Caco-2 (cell line): ENCODE results near the gene CEP41. TPM values are rescaled to one million over a fixed set of nuclear protein-coding genes. Genes with fewer than 3 reads are reported as not detected.
"Not testable (repeated sequence)": the region's sequence is repeated elsewhere in the genome, so short reads cannot be mapped to it uniquely, and the experiment has no call there.

Source experiments
- BruUV-seq: library from RNA; stranded (reverse); fragments of 400-500 nt; replicated peaks from 2 replicates; lab custom pipeline; 2021; lab: Mats Ljungman, UMichigan
- CTCF ChIA-PET: fragments of 300-600 bp; sonication (Branson Sonifier 250); formaldehyde crosslinking; loops from one replicate; lab custom pipeline; 2022; ENCODE audit warnings: antibody characterized with exemption; lab: Charles Lee
- POLR2A ChIA-PET: fragments of 300-600 bp; sonication (Branson Sonifier 250); formaldehyde crosslinking; loops from one replicate; lab custom pipeline; 2022; ENCODE audit warnings: antibody characterized with exemption; lab: Charles Lee
- DNase-seq, 2 experiments: peaks; one replicate each; pipeline versions ENCODE4 v3.0.0 to v3.0.0-alpha.2; 2020 to 2022
- H3K27me3 ChIP-seq: replicated peaks from 2 replicates; pipeline ENCODE4 v1.6.0; 2011; ENCODE audit warnings: low read length; ENCODE audit not compliant: control insufficient read depth, insufficient read depth
- H3K36me3 ChIP-seq: 2 replicates; pipeline ENCODE4 v1.5.1; 2011; ENCODE audit warnings: low read length; ENCODE audit not compliant: control insufficient read depth, insufficient read depth
- H3K4me1 ChIP-seq: fragments of 250-450 bp; sonication (Bioruptor Pico); 2 replicates; pipeline ENCODE4 v1.5.1; 2020; ENCODE audit warnings: mild to moderate bottlenecking
- H3K4me3 ChIP-seq: 2 replicates; pipeline ENCODE4 v1.5.1; 2011; ENCODE audit warnings: low read depth, mild to moderate bottlenecking, control low read depth, low read length
- H3K9me3 ChIP-seq: fragments of 250-450 bp; sonication (Bioruptor Pico); 2 replicates; pipeline ENCODE4 v1.5.1; 2020; ENCODE audit warnings: mild to moderate bottlenecking, moderate library complexity
- H3K27ac Mint-ChIP-seq: one replicate; pipeline ENCODE4 v1.8.0; 2022; ENCODE audit warnings: mixed read lengths; ENCODE audit not compliant: unreplicated experiment
- H3K27me3 Mint-ChIP-seq: one replicate; pipeline ENCODE4 v1.8.0; 2022; ENCODE audit warnings: mixed read lengths; ENCODE audit not compliant: insufficient read depth, unreplicated experiment
- H3K36me3 Mint-ChIP-seq: one replicate; pipeline ENCODE4 v1.8.0; 2022; ENCODE audit warnings: mild to moderate bottlenecking, mixed read lengths; ENCODE audit not compliant: insufficient read depth, unreplicated experiment
- H3K4me1 Mint-ChIP-seq: one replicate; pipeline ENCODE4 v1.8.0; 2022; ENCODE audit warnings: low read depth, mixed read lengths; ENCODE audit not compliant: unreplicated experiment
- H3K4me3 Mint-ChIP-seq: one replicate; pipeline ENCODE4 v1.8.0; 2022; ENCODE audit warnings: mild to moderate bottlenecking, moderate library complexity, mixed read lengths; ENCODE audit not compliant: unreplicated experiment
- H3K9me3 Mint-ChIP-seq: one replicate; pipeline ENCODE4 v1.8.0; 2022; ENCODE audit warnings: mixed read lengths; ENCODE audit not compliant: unreplicated experiment
- CTCF ChIP-seq, 2 experiments: fragments of 200-600 bp in 1 of 2; IDR thresholded peaks; 1 replicate in 1 of 2; 2 replicates in 1 of 2; pipeline versions ENCODE4 v1.5.1 to v1.8.0; 2011 to 2022; ENCODE audit warnings: antibody characterized with exemption in 1 of 2, control low read depth in 1 of 2, inconsistent platforms in 1 of 2, low read depth in 1 of 2, low read length in 1 of 2, mild to moderate bottlenecking in 1 of 2, moderate library complexity in 1 of 2; ENCODE audit not compliant: insufficient read depth in 1 of 2, severe bottlenecking in 1 of 2, unreplicated experiment in 1 of 2
- intact Hi-C: fragments of 100-400 bp; cut with micrococcal nuclease; formaldehyde crosslinking; loops from one replicate; pipeline ENCODE4 v1.10.0; 2022; ENCODE audit not compliant: unreplicated experiment
- total RNA-seq: library from RNA; stranded (reverse); gene quantifications from 2 replicates; pipeline ENCODE4 v1.2.3, GENCODE V29; 2022

The CEP41 gene
- total RNA-seq, 1 experiment from 2014 or later = 14.9 TPM

GRCh38 chr7:130458257-130458656 lies 17.4 kb upstream of the CEP41 start:
- POLR2A ChIA-PET = no interaction called here
- H3K27me3 Mint-ChIP-seq = no peaks in the 10 kb centered on the region
- no TSS peak for BruUV-seq

GRCh38 chr7:130454959-130455358 lies 14.1 kb upstream of the CEP41 start:
- H3K27me3 Mint-ChIP-seq = no peaks in the 10 kb centered on the region
- BruUV-seq = no TSS peak
- no peak for TF ChIP-seq CTCF (IDR thresholded peaks at IDR 0.05; ENCODE audit: insufficient read depth in 1 of 2, low read depth in 1 of 2, low read length in 1 of 2, severe bottlenecking in 1 of 2, unreplicated experiment in 1 of 2)
- peaks cover 5% of the 10 kb centered on the region; the same call in 1 of the 2 replicates for H3K9me3 ChIP-seq
- H3K4me3 ChIP-seq = no peak overlapping the region
- POLR2A ChIA-PET = no interaction called here
- H3K9me3 Mint-ChIP-seq = peaks cover 15% of the 10 kb centered on the region
- no peak for DNase-seq
- no peak overlapping the region for H3K27ac Mint-ChIP-seq
- no peaks in the 10 kb centered on the region for H3K4me1 ChIP-seq
- CTCF ChIA-PET = no interaction called here
- H3K4me1 Mint-ChIP-seq = no peaks in the 10 kb centered on the region
- no peaks in the 10 kb centered on the region for H3K36me3 ChIP-seq
- H3K4me3 Mint-ChIP-seq = no peak overlapping the region
- H3K36me3 Mint-ChIP-seq = no peaks in the 10 kb centered on the region
- H3K27me3 ChIP-seq = no peaks in the 10 kb centered on the region; the same call in 1 of the 2 replicates
- intact Hi-C loops = no loop called here

More at GRCh38 chr7:130458257-130458656, 17.4 kb upstream of the CEP41 start:
- Histone ChIP-seq H3K4me1 (no peaks in the 10 kb centered on the region), H3K27me3 (no peaks in the 10 kb centered on the region), H3K9me3 (peaks cover 5% of the 10 kb centered on the region; the same call in 1 of the 2 replicates), H3K36me3 (no peaks in the 10 kb centered on the region), H3K4me3 (no peak overlapping the region)
- DNase-seq = no peak
- Mint-ChIP-seq H3K4me1 (peaks cover 1% of the 10 kb centered on the region), H3K27ac (no peak overlapping the region), H3K4me3 (no peak overlapping the region), H3K36me3 (no peaks in the 10 kb centered on the region), H3K9me3 (peaks cover 17% of the 10 kb centered on the region)
- CTCF ChIA-PET = no interaction called here
- intact Hi-C loops = no loop called here
- no peak for TF ChIP-seq CTCF (IDR thresholded peaks at IDR 0.05; ENCODE audit: insufficient read depth in 1 of 2, low read depth in 1 of 2, low read length in 1 of 2, severe bottlenecking in 1 of 2, unreplicated experiment in 1 of 2)

DNA sequence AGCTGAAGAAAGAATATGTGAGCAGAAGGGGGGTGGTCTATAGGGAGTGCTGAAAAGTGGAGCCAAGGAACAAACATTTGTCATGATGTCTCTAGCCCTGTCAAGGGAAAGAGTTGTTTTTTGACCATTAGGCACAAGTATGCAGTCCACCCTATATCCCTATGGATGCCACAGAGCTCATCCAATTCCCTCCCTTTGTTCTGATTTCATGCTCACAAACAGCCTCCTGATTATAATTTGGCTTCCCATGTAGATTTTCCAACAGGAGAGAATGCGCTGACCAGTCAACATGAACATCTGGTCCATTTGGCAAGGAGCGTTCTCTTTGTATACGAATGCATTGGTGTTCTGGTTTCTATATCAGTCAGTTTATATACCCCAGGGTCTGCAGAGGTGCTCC lies 12.1 kb upstream of the CEP41 start:
- no peak for TF ChIP-seq CTCF (IDR thresholded peaks at IDR 0.05; ENCODE audit: insufficient read depth in 1 of 2, low read depth in 1 of 2, low read length in 1 of 2, severe bottlenecking in 1 of 2, unreplicated experiment in 1 of 2)
- no TSS peak for BruUV-seq
- DNase-seq = no peak
- Mint-ChIP-seq H3K27ac (no peak overlapping the region), H3K4me1 (no peaks in the 10 kb centered on the region), H3K9me3 (peaks cover 8% of the 10 kb centered on the region), H3K36me3 (no peaks in the 10 kb centered on the region), H3K27me3 (no peaks in the 10 kb centered on the region), H3K4me3 (no peak overlapping the region)
- Histone ChIP-seq H3K36me3 (no peaks in the 10 kb centered on the region), H3K4me1 (no peaks in the 10 kb centered on the region), H3K27me3 (no peaks in the 10 kb centered on the region; the same call in 1 of the 2 replicates), H3K4me3 (no peak overlapping the region), H3K9me3 (peaks cover 7% of the 10 kb centered on the region)
- ChIA-PET POLR2A (no interaction called here), CTCF (no interaction called here)
- intact Hi-C loops = no loop called here

DNA sequence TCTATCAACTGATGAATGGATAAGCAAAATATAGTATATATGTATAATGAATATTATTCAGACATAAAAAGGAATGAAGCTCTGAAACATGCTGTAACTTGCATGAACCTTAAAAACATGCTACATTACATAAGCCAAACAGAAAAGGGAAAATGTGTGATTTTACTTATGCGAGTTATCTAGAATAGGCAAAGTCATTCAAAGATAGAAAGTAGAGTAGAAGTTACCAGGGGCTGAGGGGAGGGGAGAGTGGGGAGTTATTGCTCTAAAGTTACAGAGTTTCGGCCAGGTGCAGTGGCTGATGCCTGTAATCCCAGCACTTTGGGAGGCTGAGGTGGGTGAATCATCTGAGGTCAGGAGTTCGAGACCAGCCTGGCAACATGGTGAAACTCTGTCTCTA lies 10.5 kb upstream of the CEP41 start:
- H3K4me1 Mint-ChIP-seq, H3K27ac Mint-ChIP-seq, H3K4me3 Mint-ChIP-seq, H3K27me3 ChIP-seq, H3K36me3 Mint-ChIP-seq, POLR2A ChIA-PET, H3K27me3 Mint-ChIP-seq, H3K4me3 ChIP-seq, H3K36me3 ChIP-seq, H3K4me1 ChIP-seq, DNase-seq, CTCF ChIA-PET, intact Hi-C loops, BruUV-seq: not testable (repeated sequence)
- H3K9me3 ChIP-seq = peaks cover 10% of the 10 kb centered on the region
- peaks cover 15% of the 10 kb centered on the region for H3K9me3 Mint-ChIP-seq
